HepG2 (cell line): Measurements from ENCODE around the gene ACP1. TPM values are rescaled to one million over a fixed set of nuclear protein-coding genes. Genes with fewer than 3 reads are reported as not detected.

Experiments
- BRD4 ChIP-seq: sonication (generic); formaldehyde crosslinking; IDR thresholded peaks from 2 replicates; pipeline ENCODE4 v1.4.0; 2020; ENCODE audit warnings: missing genetic modification reagents
- ELF3 ChIP-seq: IDR thresholded peaks from 2 replicates; pipeline ENCODE4 v1.6.1; 2016; ENCODE audit warnings: missing genetic modification reagents, missing compliant biosample characterization
- HCFC1 ChIP-seq: fragments of 150-350 bp; IDR thresholded peaks from 2 replicates; pipeline ENCODE4 v1.6.1; 2014; ENCODE audit warnings: low read depth, low read length
- MEF2D ChIP-seq: sonication (generic); formaldehyde crosslinking; IDR thresholded peaks from 2 replicates; pipeline ENCODE4 v1.5.1; 2020; ENCODE audit warnings: mild to moderate bottlenecking, missing genetic modification reagents
- MTA3 ChIP-seq: sonication (generic); formaldehyde crosslinking; IDR thresholded peaks from 2 replicates; pipeline ENCODE4 v1.4.0; 2020; ENCODE audit warnings: missing genetic modification reagents
- RFX5 ChIP-seq: IDR thresholded peaks from 2 replicates; pipeline ENCODE4 v1.6.1; 2011; ENCODE audit warnings: low read depth, low read length, improper control_type of control experiment
- SALL2 ChIP-seq: sonication (generic); formaldehyde crosslinking; IDR thresholded peaks from 2 replicates; pipeline ENCODE4 v1.8.1; 2023; ENCODE audit warnings: mild to moderate bottlenecking, missing genetic modification reagents, inconsistent platforms
- STAT5B ChIP-seq: sonication (generic); formaldehyde crosslinking; IDR thresholded peaks from 2 replicates; pipeline ENCODE4 v1.4.0; 2020; ENCODE audit warnings: missing genetic modification reagents
- TEAD3 ChIP-seq: optimal IDR thresholded peaks from 2 replicates; pipeline ENCODE3; 2016; ENCODE audit warnings: borderline replicate concordance
- ZC3H13 ChIP-seq: sonication (generic); formaldehyde crosslinking; IDR thresholded peaks from 2 replicates; pipeline ENCODE4 v1.8.1; 2023; ENCODE audit warnings: mild to moderate bottlenecking, missing genetic modification reagents, moderate library complexity
- ZKSCAN5 ChIP-seq: sonication (generic); formaldehyde crosslinking; IDR thresholded peaks from 2 replicates; pipeline ENCODE4 v1.5.1; 2020; ENCODE audit warnings: mild to moderate bottlenecking, missing genetic modification reagents
- ZNF3 ChIP-seq: IDR thresholded peaks from 2 replicates; pipeline ENCODE4 v1.7.0; 2017; ENCODE audit warnings: inconsistent platforms
- ZNF329 ChIP-seq: sonication (generic); formaldehyde crosslinking; IDR thresholded peaks from 2 replicates; pipeline ENCODE4 v1.9.0; 2021; ENCODE audit warnings: low read depth, mild to moderate bottlenecking, missing genetic modification reagents
- ZNF335 ChIP-seq: sonication (generic); formaldehyde crosslinking; IDR thresholded peaks from 2 replicates; pipeline ENCODE4 v1.4.0; 2020; ENCODE audit warnings: missing genetic modification reagents
- ZNF501 ChIP-seq: sonication (generic); formaldehyde crosslinking; IDR thresholded peaks from 2 replicates; pipeline ENCODE4 v1.5.1; 2020; ENCODE audit warnings: mild to moderate bottlenecking, moderate library complexity, missing genetic modification reagents
- ZNF737 ChIP-seq: sonication (generic); formaldehyde crosslinking; IDR thresholded peaks from 2 replicates; pipeline ENCODE4 v1.5.0; 2020; ENCODE audit warnings: missing genetic modification reagents, mild to moderate bottlenecking, borderline replicate concordance
- ZNF878 ChIP-seq: sonication (generic); formaldehyde crosslinking; IDR thresholded peaks from 2 replicates; pipeline ENCODE4 v1.8.1; 2023; ENCODE audit warnings: mild to moderate bottlenecking, missing genetic modification reagents, moderate library complexity
- ZSCAN29 ChIP-seq: sonication (generic); formaldehyde crosslinking; conservative IDR thresholded peaks from 2 replicates; pipeline ENCODE4 v1.4.0; 2020; ENCODE audit warnings: mild to moderate bottlenecking, missing genetic modification reagents
- polyA plus RNA-seq, 8 experiments: library from polyadenylated mRNA; depleted of rRNA in 3 of 8; stranded (reverse) in 7 of 8; unstranded in 1 of 8; fragments of >200 nt; fragmentation: Illumina TruSeq in 4 of 8; extraction: Trizol in 4 of 8; gene quantifications; 2 replicates each; pipeline versions ENCODE4 v1.2.1 to v1.2.3, GENCODE V29; 2011 to 2016; ENCODE audit warnings: low read depth in 4 of 8, missing spikeins in 1 of 8, mixed read lengths in 1 of 8; ENCODE audit not compliant: insufficient read depth in 1 of 8
- total RNA-seq, 5 experiments: library from RNA; depleted of rRNA; stranded (reverse); fragments of >200 nt; fragmentation: Illumina TruSeq; extraction: Trizol; gene quantifications; 2 replicates each; pipeline ENCODE4 v1.2.3, GENCODE V29; 2016; ENCODE audit warnings: low read depth in 1 of 5
- TF ChIP-seq, protein P1 (sequence below): sonication (generic); formaldehyde crosslinking; IDR thresholded peaks from 2 replicates; pipeline ENCODE4; 2020; ENCODE audit warnings: missing genetic modification reagents, mild to moderate bottlenecking, borderline replicate concordance
- TF ChIP-seq, protein P2 (sequence below): sonication (generic); formaldehyde crosslinking; IDR thresholded peaks from 2 replicates; pipeline ENCODE4 v1.8.1; 2023; ENCODE audit warnings: missing genetic modification reagents, inconsistent platforms, borderline replicate concordance
- TF ChIP-seq, protein P3 (sequence below): sonication (generic); formaldehyde crosslinking; IDR thresholded peaks from 2 replicates; pipeline ENCODE4 v1.4.0; 2020; ENCODE audit warnings: missing genetic modification reagents
- TF ChIP-seq, protein P4 (sequence below): sonication (generic); formaldehyde crosslinking; IDR thresholded peaks from 2 replicates; pipeline ENCODE4 v1.5.1; 2020; ENCODE audit warnings: missing genetic modification reagents, mild to moderate bottlenecking, borderline replicate concordance

The ACP1 gene
- total and polyA plus RNA-seq, 2 of the 13 experiments (the other 11 are each of a cell fraction or from before 2014, with no cell fraction given): 246 to 348 TPM

DNA sequence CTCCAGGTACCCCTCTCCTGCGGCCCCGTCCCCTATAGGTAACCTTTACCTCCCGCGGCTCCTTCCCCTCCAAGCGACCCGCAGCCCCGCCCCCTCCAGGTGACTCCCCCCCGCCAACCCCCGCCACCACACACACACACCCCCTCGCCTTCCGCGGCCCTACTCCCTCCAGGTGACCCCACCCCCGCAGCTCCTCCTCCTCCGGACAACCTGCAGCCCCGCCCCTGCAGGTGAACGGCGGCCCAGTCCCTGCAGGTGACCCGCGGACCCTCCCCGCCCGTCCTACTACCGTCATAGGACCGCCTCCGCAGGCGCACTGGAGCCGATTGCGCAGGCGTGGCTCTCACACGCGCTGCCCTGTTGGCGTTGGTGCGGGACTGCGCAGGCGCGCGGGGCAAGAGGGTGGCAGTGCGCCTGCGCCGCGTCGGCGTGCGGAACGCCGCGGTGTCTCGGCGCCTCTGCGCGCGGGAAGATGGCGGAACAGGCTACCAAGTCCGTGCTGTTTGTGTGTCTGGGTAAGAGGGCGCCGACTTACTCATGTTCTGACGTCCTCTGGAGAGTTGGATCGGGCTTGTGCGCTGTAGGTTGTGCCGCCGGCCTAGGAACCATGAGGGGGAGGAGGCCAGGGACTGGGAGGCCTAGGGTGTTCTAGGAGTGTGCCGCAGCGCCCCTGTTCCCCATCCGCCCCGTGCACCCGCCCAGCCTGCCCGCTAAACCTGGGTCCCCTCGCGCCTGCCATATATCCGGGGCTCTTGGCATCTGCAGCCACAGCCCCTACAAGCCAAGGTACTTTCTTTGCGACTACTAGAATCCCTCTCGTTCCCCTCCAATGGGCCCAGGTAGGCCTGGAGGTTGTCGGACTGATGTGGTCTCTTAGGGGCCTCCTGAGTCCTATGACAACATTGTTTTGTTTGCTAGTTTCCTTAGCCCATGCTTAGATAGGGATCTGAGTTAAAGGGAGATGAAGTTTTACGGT lies at the start of gene ACP1 (continued):
- TF ChIP-seq, protein P1, sequence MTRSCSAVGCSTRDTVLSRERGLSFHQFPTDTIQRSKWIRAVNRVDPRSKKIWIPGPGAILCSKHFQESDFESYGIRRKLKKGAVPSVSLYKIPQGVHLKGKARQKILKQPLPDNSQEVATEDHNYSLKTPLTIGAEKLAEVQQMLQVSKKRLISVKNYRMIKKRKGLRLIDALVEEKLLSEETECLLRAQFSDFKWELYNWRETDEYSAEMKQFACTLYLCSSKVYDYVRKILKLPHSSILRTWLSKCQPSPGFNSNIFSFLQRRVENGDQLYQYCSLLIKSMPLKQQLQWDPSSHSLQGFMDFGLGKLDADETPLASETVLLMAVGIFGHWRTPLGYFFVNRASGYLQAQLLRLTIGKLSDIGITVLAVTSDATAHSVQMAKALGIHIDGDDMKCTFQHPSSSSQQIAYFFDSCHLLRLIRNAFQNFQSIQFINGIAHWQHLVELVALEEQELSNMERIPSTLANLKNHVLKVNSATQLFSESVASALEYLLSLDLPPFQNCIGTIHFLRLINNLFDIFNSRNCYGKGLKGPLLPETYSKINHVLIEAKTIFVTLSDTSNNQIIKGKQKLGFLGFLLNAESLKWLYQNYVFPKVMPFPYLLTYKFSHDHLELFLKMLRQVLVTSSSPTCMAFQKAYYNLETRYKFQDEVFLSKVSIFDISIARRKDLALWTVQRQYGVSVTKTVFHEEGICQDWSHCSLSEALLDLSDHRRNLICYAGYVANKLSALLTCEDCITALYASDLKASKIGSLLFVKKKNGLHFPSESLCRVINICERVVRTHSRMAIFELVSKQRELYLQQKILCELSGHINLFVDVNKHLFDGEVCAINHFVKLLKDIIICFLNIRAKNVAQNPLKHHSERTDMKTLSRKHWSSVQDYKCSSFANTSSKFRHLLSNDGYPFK: peak; percentile 81
- TF ChIP-seq ZNF878 (CRISPR knock-in tag) (no peak), ZC3H13 (no peak; the same call in 1 of the 2 replicates), MEF2D (CRISPR knock-in tag) (peak; percentile 62; the same call in 1 of the 2 replicates), ZNF737 (CRISPR knock-in tag) (peak; percentile 81; the same call in 1 of the 2 replicates), SALL2 (CRISPR knock-in tag) (no peak; the same call in 1 of the 2 replicates), ZSCAN29 (CRISPR knock-in tag) (no peak), STAT5B (CRISPR knock-in tag) (no peak), BRD4 (CRISPR knock-in tag) (peak; percentile 95), ZNF3 (no peak), TEAD3 (peak; percentile 41), ZNF335 (CRISPR knock-in tag) (no peak; the same call in 1 of the 2 replicates), ELF3 (peak; percentile 48; the same call in 1 of the 2 replicates), ZNF329 (peak; percentile 64; the same call in 1 of the 2 replicates), RFX5 (peak; percentile 29; the same call in 1 of the 2 replicates), MTA3 (CRISPR knock-in tag) (no peak), HCFC1 (peak; percentile 49; the same call in 1 of the 2 replicates), ZNF501 (CRISPR knock-in tag) (peak; percentile 88), ZKSCAN5 (CRISPR knock-in tag) (no peak)
- TF ChIP-seq, protein P2, sequence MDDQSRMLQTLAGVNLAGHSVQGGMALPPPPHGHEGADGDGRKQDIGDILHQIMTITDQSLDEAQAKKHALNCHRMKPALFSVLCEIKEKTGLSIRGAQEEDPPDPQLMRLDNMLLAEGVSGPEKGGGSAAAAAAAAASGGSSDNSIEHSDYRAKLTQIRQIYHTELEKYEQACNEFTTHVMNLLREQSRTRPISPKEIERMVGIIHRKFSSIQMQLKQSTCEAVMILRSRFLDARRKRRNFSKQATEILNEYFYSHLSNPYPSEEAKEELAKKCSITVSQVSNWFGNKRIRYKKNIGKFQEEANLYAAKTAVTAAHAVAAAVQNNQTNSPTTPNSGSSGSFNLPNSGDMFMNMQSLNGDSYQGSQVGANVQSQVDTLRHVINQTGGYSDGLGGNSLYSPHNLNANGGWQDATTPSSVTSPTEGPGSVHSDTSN (CRISPR knock-in tag): no peak
- TF ChIP-seq, protein P3, sequence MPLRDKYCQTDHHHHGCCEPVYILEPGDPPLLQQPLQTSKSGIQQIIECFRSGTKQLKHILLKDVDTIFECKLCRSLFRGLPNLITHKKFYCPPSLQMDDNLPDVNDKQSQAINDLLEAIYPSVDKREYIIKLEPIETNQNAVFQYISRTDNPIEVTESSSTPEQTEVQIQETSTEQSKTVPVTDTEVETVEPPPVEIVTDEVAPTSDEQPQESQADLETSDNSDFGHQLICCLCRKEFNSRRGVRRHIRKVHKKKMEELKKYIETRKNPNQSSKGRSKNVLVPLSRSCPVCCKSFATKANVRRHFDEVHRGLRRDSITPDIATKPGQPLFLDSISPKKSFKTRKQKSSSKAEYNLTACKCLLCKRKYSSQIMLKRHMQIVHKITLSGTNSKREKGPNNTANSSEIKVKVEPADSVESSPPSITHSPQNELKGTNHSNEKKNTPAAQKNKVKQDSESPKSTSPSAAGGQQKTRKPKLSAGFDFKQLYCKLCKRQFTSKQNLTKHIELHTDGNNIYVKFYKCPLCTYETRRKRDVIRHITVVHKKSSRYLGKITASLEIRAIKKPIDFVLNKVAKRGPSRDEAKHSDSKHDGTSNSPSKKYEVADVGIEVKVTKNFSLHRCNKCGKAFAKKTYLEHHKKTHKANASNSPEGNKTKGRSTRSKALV (CRISPR knock-in tag): no peak
- TF ChIP-seq, protein P4, sequence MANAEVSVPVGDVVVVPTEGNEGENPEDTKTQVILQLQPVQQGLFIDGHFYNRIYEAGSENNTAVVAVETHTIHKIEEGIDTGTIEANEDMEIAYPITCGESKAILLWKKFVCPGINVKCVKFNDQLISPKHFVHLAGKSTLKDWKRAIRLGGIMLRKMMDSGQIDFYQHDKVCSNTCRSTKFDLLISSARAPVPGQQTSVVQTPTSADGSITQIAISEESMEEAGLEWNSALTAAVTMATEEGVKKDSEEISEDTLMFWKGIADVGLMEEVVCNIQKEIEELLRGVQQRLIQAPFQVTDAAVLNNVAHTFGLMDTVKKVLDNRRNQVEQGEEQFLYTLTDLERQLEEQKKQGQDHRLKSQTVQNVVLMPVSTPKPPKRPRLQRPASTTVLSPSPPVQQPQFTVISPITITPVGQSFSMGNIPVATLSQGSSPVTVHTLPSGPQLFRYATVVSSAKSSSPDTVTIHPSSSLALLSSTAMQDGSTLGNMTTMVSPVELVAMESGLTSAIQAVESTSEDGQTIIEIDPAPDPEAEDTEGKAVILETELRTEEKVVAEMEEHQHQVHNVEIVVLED (CRISPR knock-in tag): peak; percentile 97
